OCI-LY1 (cell line): Measurements from ENCODE around the gene KRT16.

Experiments
- H2AFZ ChIP-seq: fragments of 200-600 bp; sonication (generic), shearing (Covaris generic); 2 replicates; pipeline ENCODE4 v1.6.0; 2014; ENCODE audit warnings: antibody characterized with exemption, mild to moderate bottlenecking, low read length
- H3F3A ChIP-seq: fragments of 200-600 bp; sonication (generic), shearing (Covaris generic); 2 replicates; pipeline ENCODE4 v1.6.0; 2014; ENCODE audit warnings: mild to moderate bottlenecking, antibody characterized with exemption, low read length, moderate library complexity; ENCODE audit not compliant: insufficient read depth
- H3K27ac ChIP-seq: fragments of 200-600 bp; sonication (generic); 2 replicates; pipeline ENCODE4 v1.5.1; 2014; ENCODE audit warnings: low read length, mixed run types, mild to moderate bottlenecking, low read depth; ENCODE audit not compliant: poor library complexity, severe bottlenecking
- H3K27me3 ChIP-seq: fragments of 200-600 bp; sonication (generic); 2 replicates; pipeline ENCODE4 v1.6.0; 2014; ENCODE audit warnings: antibody characterized with exemption, mild to moderate bottlenecking, low read length, moderate library complexity; ENCODE audit not compliant: insufficient read depth
- H3K36me3 ChIP-seq: fragments of 200-600 bp; sonication (generic); 2 replicates; pipeline ENCODE4 v1.6.1; 2014; ENCODE audit warnings: mild to moderate bottlenecking, antibody characterized with exemption, low read length, moderate library complexity, mixed read lengths; ENCODE audit not compliant: insufficient read depth
- H3K4me1 ChIP-seq: fragments of 200-600 bp; sonication (generic); 2 replicates; pipeline ENCODE4 v1.5.1; 2014; ENCODE audit warnings: mild to moderate bottlenecking, low read length, moderate library complexity; ENCODE audit not compliant: insufficient read depth, severe bottlenecking
- H3K4me2 ChIP-seq: fragments of 200-600 bp; sonication (generic), shearing (Covaris generic); 2 replicates; pipeline ENCODE4 v1.6.1; 2014; ENCODE audit warnings: low read length
- H3K4me3 ChIP-seq: fragments of 200-600 bp; sonication (generic); 2 replicates; pipeline ENCODE4 v1.5.1; 2014; ENCODE audit warnings: low read length, low read depth, mild to moderate bottlenecking, mixed read lengths; ENCODE audit not compliant: poor library complexity, severe bottlenecking
- H3K79me2 ChIP-seq: fragments of 200-600 bp; shearing (Covaris generic); 2 replicates; pipeline ENCODE4 v1.6.1; 2016; ENCODE audit warnings: mixed run types, low read length, mixed read lengths; ENCODE audit not compliant: insufficient read depth
- H3K9ac ChIP-seq: fragments of 200-600 bp; sonication (generic), shearing (Covaris generic); 2 replicates; pipeline ENCODE4 v1.6.1; 2014; ENCODE audit warnings: mild to moderate bottlenecking, low read length, mixed read lengths
- H3K9me2 ChIP-seq: fragments of 200-600 bp; sonication (generic), shearing (Covaris generic); 2 replicates; pipeline ENCODE4 v1.6.1; 2014; ENCODE audit warnings: low read depth, mild to moderate bottlenecking, low read length, mixed read lengths
- H3K9me3 ChIP-seq: fragments of 200-600 bp; shearing (Covaris generic); 2 replicates; pipeline ENCODE4 v1.6.1; 2014; ENCODE audit warnings: low read length, mixed read lengths
- H4K20me1 ChIP-seq: fragments of 200-600 bp; sonication (generic), shearing (Covaris generic); 2 replicates; pipeline ENCODE4 v1.6.0; 2016; ENCODE audit warnings: mild to moderate bottlenecking, low read length; ENCODE audit not compliant: insufficient read depth
- CTCF ChIP-seq: fragments of 200-600 bp; sonication (generic), shearing (Covaris generic); IDR thresholded peaks from 2 replicates; pipeline ENCODE4 v1.5.1; 2017; ENCODE audit warnings: mild to moderate bottlenecking, antibody characterized with exemption, low read length, moderate library complexity, mixed read lengths
- EZH2 ChIP-seq: fragments of 200-600 bp; sonication (generic), shearing (Covaris generic); IDR thresholded peaks from 2 replicates; pipeline ENCODE4 v1.8.0; 2017; ENCODE audit warnings: borderline replicate concordance, mixed run types, mild to moderate bottlenecking, antibody characterized with exemption, low read length, moderate library complexity, mixed read lengths

KRT16 gene

GRCh38 chr17:41600318-41600717, 12.2 kb downstream of the KRT16 start:
- Histone ChIP-seq H3K36me3 (no peaks in the 10 kb centered on the region), H4K20me1 (no peaks in the 10 kb centered on the region), H3F3A (no peaks in the 10 kb centered on the region), H3K79me2 (no peaks in the 10 kb centered on the region), H2AFZ (no peak overlapping the region), H3K9me2 (no peaks in the 10 kb centered on the region), H3K4me1 (no peaks in the 10 kb centered on the region), H3K9ac (no peak overlapping the region), H3K27ac (no peak overlapping the region), H3K9me3 (no peaks in the 10 kb centered on the region), H3K27me3 (no peaks in the 10 kb centered on the region; the same call in 1 of the 2 replicates), H3K4me3 (no peak overlapping the region), H3K4me2 (no peak overlapping the region)
- TF ChIP-seq EZH2 (no peak), CTCF (no peak)

- Histone ChIP-seq H3K79me2 (no peaks in the 10 kb centered on the region), H3K27ac (no peak overlapping the region), H3K4me3 (no peak overlapping the region), H3K9me3 (no peaks in the 10 kb centered on the region), H3K36me3 (no peaks in the 10 kb centered on the region), H3K27me3 (no peaks in the 10 kb centered on the region; the same call in 1 of the 2 replicates), H3K9ac (no peak overlapping the region), H3F3A (no peaks in the 10 kb centered on the region), H3K4me1 (no peaks in the 10 kb centered on the region), H2AFZ (no peak overlapping the region), H4K20me1 (no peaks in the 10 kb centered on the region), H3K9me2 (no peaks in the 10 kb centered on the region), H3K4me2 (no peak overlapping the region)
- TF ChIP-seq CTCF = no peak
- TF ChIP-seq EZH2 = no peak
These were observed 12.9 kb downstream of the KRT16 start for GRCh38 chr17:41599680-41600079.

- Histone ChIP-seq H3K4me3 (no peak overlapping the region), H4K20me1 (no peaks in the 10 kb centered on the region), H2AFZ (no peak overlapping the region), H3K36me3 (no peaks in the 10 kb centered on the region), H3K4me2 (no peak overlapping the region), H3K4me1 (no peaks in the 10 kb centered on the region), H3K27ac (no peak overlapping the region), H3K9me3 (no peaks in the 10 kb centered on the region), H3K9ac (no peak overlapping the region), H3F3A (no peaks in the 10 kb centered on the region), H3K9me2 (no peaks in the 10 kb centered on the region), H3K27me3 (no peaks in the 10 kb centered on the region), H3K79me2 (no peaks in the 10 kb centered on the region)
- TF ChIP-seq CTCF = no peak
- TF ChIP-seq EZH2 = no peak
These were observed 17.0 kb downstream of the KRT16 start for GRCh38 chr17:41595585-41595984.
